ENCODE data around the gene CIPC. TPM values are rescaled to one million over a fixed set of nuclear protein-coding genes. Genes with fewer than 3 reads are reported as not detected.

The CIPC gene
- total and polyA plus RNA-seq, 2 experiments from 2014 or later = 16.5 to 35.3 TPM

GRCh38 chr14:77085538-77085937 is 12.5 kb upstream of the CIPC start:
- no peaks in the 10 kb centered on the region for H3K27me3 ChIP-seq
- no peaks in the 10 kb centered on the region for H3K9me3 ChIP-seq (ENCODE audit: low read depth)
- TF ChIP-seq CTCF (IDR thresholded peaks at IDR 0.05; ENCODE audit: low read depth, low read length) = no peak
- DNase-seq (ENCODE audit: low read depth in 1 of 2, low spot score in 1 of 2) = no peak
- no peaks in the 10 kb centered on the region for H3K36me3 ChIP-seq
- H3K27ac ChIP-seq = no peak overlapping the region
- peaks cover 20% of the 10 kb centered on the region for H3K4me1 ChIP-seq (ENCODE audit: low read depth)
- no peak overlapping the region for H3K4me3 ChIP-seq

- Histone ChIP-seq H3K4me1 (ENCODE audit: low read depth) (peaks cover 20% of the 10 kb centered on the region), H3K9me3 (ENCODE audit: low read depth) (no peaks in the 10 kb centered on the region), H3K27me3 (no peaks in the 10 kb centered on the region), H3K4me3 (no peak overlapping the region), H3K27ac (no peak overlapping the region), H3K36me3 (no peaks in the 10 kb centered on the region)
- TF ChIP-seq CTCF (IDR thresholded peaks at IDR 0.05; ENCODE audit: low read depth, low read length) = no peak
- DNase-seq (ENCODE audit: low read depth in 1 of 2, low spot score in 1 of 2) = peak; percentile 46 to 66
Observed at GRCh38 chr14:77086017-77086727, 11.9 kb upstream of the CIPC start.

- Histone ChIP-seq H3K9me3 (ENCODE audit: low read depth) (no peaks in the 10 kb centered on the region), H3K4me1 (ENCODE audit: low read depth) (peaks cover 20% of the 10 kb centered on the region), H3K4me3 (no peak overlapping the region), H3K27me3 (no peaks in the 10 kb centered on the region), H3K36me3 (no peaks in the 10 kb centered on the region), H3K27ac (no peak overlapping the region)
- DNase-seq (ENCODE audit: low read depth in 1 of 2, low spot score in 1 of 2) = peak in 1 of 2 donors; percentile 26
- no peak for TF ChIP-seq CTCF (IDR thresholded peaks at IDR 0.05; ENCODE audit: low read depth, low read length)
Observed at GRCh38 chr14:77086951-77087350, 11.1 kb upstream of the CIPC start.

GRCh38 chr14:77087631-77088030 is 10.4 kb upstream of the CIPC start:
- Histone ChIP-seq H3K27me3 (no peaks in the 10 kb centered on the region), H3K27ac (no peak overlapping the region), H3K4me3 (no peak overlapping the region), H3K36me3 (no peaks in the 10 kb centered on the region), H3K9me3 (ENCODE audit: low read depth) (no peaks in the 10 kb centered on the region), H3K4me1 (ENCODE audit: low read depth) (peaks cover 20% of the 10 kb centered on the region)
- DNase-seq (ENCODE audit: low read depth in 1 of 2, low spot score in 1 of 2) = no peak
- TF ChIP-seq CTCF (IDR thresholded peaks at IDR 0.05; ENCODE audit: low read depth, low read length) = no peak

GRCh38 chr14:77088219-77088618 is 9.8 kb upstream of the CIPC start:
- H3K27ac ChIP-seq = no peak overlapping the region
- peaks cover 20% of the 10 kb centered on the region for H3K4me1 ChIP-seq (ENCODE audit: low read depth)
- no peaks in the 10 kb centered on the region for H3K27me3 ChIP-seq
- DNase-seq (ENCODE audit: low read depth in 1 of 2, low spot score in 1 of 2) = no peak
- no peaks in the 10 kb centered on the region for H3K36me3 ChIP-seq
- H3K9me3 ChIP-seq (ENCODE audit: low read depth) = no peaks in the 10 kb centered on the region
- TF ChIP-seq CTCF (IDR thresholded peaks at IDR 0.05; ENCODE audit: low read depth, low read length) = no peak
- no peak overlapping the region for H3K4me3 ChIP-seq
